Fibroblast of skin of right biceps (primary cell): ENCODE data around the gene LMO4.

ENCODE experiments used
- DNase-seq: peaks from one replicate; pipeline ENCODE4 v3.0.0-alpha.2; 2013

LMO4 gene

GRCh38 chr1:87362063-87362833, 33.6 kb downstream of the LMO4 start:
- no peak for DNase-seq

DNA sequence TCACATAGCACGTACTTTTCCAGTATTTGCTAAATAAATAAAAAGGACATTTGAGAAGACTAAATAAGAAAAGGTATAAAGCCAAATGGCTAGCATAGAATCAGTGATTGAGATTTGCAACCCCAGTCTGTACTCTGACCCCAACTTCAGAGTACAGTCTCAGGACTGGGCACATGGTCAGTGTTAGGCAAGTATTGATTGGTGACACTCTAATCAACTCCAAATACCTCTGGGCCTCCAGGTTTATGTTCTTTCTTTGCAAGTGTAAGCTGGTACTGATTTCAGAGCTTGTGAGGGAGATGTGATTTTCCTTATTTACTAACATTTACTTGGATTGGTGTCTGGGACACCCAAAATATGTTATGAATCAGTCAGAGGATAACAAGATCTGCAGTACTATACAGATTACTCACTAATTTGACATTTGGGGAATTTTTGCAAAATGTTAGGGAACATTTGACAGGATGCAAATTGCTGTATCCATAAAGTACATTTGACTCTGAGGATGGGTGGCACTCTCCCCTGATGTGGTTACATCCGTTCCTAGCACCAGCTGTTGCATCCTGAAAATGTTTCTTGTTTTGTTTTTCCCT, 34.2 kb downstream of the LMO4 start:
- DNase-seq: peak; percentile 58

GRCh38 chr1:87367549-87367948, 38.9 kb downstream of the LMO4 start:
- no peak for DNase-seq

- no peak for DNase-seq
Observed at GRCh38 chr1:87368907-87369306, 40.2 kb downstream of the LMO4 start.

- DNase-seq: no peak
Observed at GRCh38 chr1:87369736-87370478, 41.2 kb downstream of the LMO4 start.

GRCh38 chr1:87370544-87370943, 41.9 kb downstream of the LMO4 start:
- DNase-seq: no peak

- DNase-seq: no peak
Observed at GRCh38 chr1:87379306-87379705, 50.6 kb downstream of the LMO4 start.

GRCh38 chr1:87386217-87386790, 57.6 kb downstream of the LMO4 start:
- no peak for DNase-seq

- no peak for DNase-seq
Observed at GRCh38 chr1:87388411-87388810, 59.7 kb downstream of the LMO4 start.

DNA sequence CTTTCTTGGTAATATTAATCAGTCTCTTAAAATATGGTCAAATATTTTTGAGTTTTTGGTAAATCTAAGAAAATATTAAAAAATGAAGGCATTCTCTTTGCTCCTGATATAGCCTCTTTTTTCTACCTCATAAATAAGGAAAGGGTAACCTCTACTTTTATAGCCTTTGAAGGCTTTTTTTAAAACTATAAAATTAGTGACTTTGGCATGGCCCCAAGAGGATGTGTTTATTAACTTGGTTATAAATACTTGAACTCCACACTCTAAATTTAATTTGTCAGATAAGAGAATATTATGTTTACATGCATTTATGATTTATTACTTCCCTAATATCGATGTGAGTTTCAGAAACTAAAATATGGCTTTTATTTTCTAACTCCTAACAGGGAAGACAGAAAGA, 60.3 kb downstream of the LMO4 start:
- no peak for DNase-seq

DNA sequence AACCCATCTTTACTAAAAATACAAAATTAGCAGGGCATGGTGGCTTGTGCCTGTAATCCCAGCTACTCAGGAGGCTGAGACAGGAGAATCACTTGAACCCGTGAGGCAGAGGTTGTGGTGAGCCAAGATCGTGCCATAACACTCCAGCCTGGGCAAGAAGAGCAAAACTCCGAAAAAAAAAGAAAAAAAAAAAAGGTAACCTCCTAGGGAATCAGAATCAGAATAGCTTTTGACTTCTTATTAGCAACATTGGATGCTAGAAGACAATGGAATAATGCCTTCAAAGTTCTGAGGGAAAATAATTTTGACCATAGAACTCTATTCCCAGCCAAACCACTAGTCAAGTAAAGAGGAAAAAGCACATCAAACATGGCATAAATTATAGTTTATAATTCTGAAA, 60.9 kb downstream of the LMO4 start:
- DNase-seq: no peak

DNA sequence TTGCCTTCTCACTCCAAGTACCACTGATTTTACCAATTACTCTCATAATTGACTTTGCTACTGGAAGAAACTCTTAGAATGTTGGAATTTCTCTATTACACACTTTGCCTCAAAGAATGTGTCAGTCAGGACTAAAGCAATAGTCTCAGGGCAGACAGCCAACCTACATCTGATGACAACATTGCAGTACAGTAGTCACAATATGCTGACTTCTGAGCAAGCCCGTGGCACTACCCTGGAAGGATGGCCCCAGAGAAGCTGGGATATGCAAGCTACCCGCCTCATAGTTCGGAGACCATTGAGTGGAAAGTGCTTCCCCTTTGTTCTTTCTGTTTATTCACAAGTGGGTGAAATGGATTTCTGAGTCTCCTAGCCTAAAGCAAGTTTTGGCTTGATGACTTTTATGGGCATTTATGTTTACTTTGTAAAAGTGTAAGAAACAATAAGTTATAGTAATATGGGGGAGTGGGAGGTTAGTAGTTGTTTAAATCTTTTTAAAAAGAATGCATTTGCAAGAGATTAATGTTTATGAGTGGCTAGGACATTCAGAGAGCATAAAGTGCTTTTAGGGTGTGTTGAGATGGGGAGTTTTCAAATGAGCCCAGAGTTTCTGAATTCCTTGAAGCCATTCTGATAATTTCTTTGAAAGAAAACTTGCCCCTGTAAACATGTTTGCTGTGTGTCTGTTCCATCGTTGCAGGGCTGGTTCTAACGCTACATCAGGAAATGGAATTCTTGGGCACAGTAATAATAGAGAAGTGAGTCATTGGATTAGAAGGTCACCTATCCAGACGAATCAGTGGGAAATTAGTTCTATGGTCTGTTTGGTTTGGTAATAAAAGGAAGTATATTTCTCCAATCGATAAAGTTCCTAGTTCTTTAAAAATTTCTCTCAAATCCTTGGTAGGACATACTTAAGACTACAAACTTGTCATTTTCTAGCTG, 63.8 kb downstream of the LMO4 start:
- DNase-seq: peak; percentile 91

- DNase-seq: peak; percentile 17
Observed at GRCh38 chr1:87393445-87394085, 64.9 kb downstream of the LMO4 start.

DNA sequence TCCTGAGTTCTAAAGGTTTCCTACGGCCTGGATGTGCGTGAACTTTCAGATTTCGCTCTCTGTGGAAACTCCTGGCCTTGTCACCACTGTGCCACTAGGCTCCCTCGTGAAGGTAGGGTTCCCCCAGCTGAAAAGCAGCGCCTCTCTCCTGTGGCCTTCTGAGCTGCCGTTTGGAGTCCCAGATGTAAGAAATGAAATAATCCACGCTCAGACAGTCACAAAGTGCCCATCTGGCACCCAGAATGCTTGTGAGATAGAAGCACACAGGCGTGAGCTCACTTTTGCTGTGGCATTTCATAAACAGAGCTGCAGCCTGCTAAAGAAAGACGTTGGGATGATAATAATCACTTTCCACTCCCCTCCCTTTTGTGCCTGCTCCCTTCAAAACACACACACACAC, 65.8 kb downstream of the LMO4 start:
- DNase-seq: no peak

DNA sequence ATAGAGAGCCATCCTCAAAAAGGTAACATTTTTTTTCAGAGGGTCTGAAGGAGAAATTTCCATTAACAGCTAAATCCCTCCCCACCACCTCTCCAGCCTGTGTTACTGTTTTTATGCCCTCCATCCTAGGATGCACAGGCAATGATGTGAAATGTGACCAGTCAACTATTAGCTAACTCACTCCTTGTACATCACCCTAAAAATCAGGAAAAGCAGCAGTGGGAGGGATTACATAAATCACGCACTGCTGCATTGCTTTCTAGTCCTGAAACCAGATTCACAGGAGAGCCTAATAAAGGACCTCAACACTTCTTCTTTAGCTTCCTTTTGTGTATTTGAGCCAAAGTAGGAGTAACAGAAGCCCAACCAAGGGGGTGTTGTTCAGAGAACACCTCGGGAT, 66.3 kb downstream of the LMO4 start:
- no peak for DNase-seq
